Liver (tissue), 3 donors: ENCODE measurements around the gene TRPC4AP.

ENCODE experiments used
- CTCF ChIP-seq: fragments of 150-350 bp; IDR thresholded peaks from 2 replicates; pipeline ENCODE4 v1.5.1; 2017; ENCODE audit warnings: improper control_type of control experiment, low read depth, low read length; ENCODE audit not compliant: missing input control
- GABPA ChIP-seq, 2 donors: IDR thresholded peaks in 1 of 2; conservative IDR thresholded peaks in 1 of 2; 2 replicates each; pipeline ENCODE4 v1.6.1; 2016; ENCODE audit warnings: antibody characterized with exemption in 2 of 2, mild to moderate bottlenecking in 1 of 2, moderate library complexity in 1 of 2
- MAX ChIP-seq: IDR thresholded peaks from 2 replicates; pipeline ENCODE4 v1.6.1; 2016; ENCODE audit warnings: antibody characterized with exemption
- RAD21 ChIP-seq, 2 donors: IDR thresholded peaks; 2 replicates each; pipeline ENCODE4 v1.6.1; 2016; ENCODE audit warnings: antibody characterized with exemption in 2 of 2, mild to moderate bottlenecking in 2 of 2
- SP1 ChIP-seq: IDR thresholded peaks from 2 replicates; pipeline ENCODE4 v1.6.1; 2018; ENCODE audit warnings: antibody characterized with exemption, mild to moderate bottlenecking
- TAF1 ChIP-seq: conservative IDR thresholded peaks from 2 replicates; pipeline ENCODE4 v1.6.1; 2016; ENCODE audit warnings: antibody characterized with exemption, mild to moderate bottlenecking
- YY1 ChIP-seq: IDR thresholded peaks from 2 replicates; pipeline ENCODE4 v1.6.1; 2016; ENCODE audit warnings: antibody characterized with exemption, mild to moderate bottlenecking
- donor health status: healthy.
- donor health status: healthy.

- TF ChIP-seq GABPA (IDR thresholded peaks at IDR 0.05 in 1 of 2, conservative IDR thresholded peaks at IDR 0.05 in 1 of 2): no peak
- no peak for TF ChIP-seq TAF1
- no peak for TF ChIP-seq CTCF
- TF ChIP-seq SP1: no peak
- no peak for TF ChIP-seq YY1
- no peak for TF ChIP-seq RAD21 (IDR thresholded peaks at IDR 0.05)
- TF ChIP-seq MAX: no peak
These were observed 28.6 kb upstream of the TRPC4AP start for GRCh38 chr20:35121186-35121585.
